HG03432 (cell line): ENCODE results near the gene RABL2A.
A peak's percentile ranks its signal among the peaks of the same experiment; 100 is the strongest.
"Not testable (repeated sequence)": the region's sequence is repeated elsewhere in the genome, so short reads cannot be mapped to it uniquely, and the experiment has no call there.

ENCODE experiments used
- ATAC-seq: cut with Tn5 transposase; IDR thresholded peaks from one replicate; pipeline ENCODE4 v1.9.1; 2021; ENCODE audit warnings: mild to moderate bottlenecking, moderate library complexity; ENCODE audit not compliant: unreplicated experiment

Gene RABL2A

GRCh38 chr2:113606036-113606435 lies 21.0 kb upstream of the RABL2A start:
- not testable (repeated sequence) for ATAC-seq

GRCh38 chr2:113609822-113610221 lies 17.2 kb upstream of the RABL2A start:
- ATAC-seq: not testable (repeated sequence)

GRCh38 chr2:113621002-113621401 lies 6.1 kb upstream of the RABL2A start:
- not testable (repeated sequence) for ATAC-seq

DNA sequence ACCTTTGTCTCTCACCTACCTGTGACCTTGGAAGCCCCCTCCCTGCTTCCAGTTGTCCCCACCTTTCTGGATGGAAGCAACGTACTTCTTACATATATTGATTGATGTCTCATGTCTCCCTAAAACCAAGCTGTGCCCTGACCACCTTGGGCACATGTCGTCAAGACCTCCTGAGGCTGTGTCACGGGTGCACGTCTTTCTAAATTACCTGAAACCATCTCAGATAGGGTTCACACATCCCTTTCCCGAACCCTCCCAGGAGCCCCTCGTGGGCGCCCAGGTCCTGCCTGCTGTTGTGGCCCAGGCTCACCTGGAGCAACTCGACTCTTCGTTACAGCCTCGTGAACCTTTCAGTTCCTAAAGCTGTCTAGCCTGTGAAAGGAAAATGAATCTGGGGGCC lies 1.2 kb upstream of the RABL2A start:
- not testable (repeated sequence) for ATAC-seq

- ATAC-seq: not testable (repeated sequence)
Measured at GRCh38 chr2:113632849-113633345, 5.8 kb downstream of the RABL2A start.

DNA sequence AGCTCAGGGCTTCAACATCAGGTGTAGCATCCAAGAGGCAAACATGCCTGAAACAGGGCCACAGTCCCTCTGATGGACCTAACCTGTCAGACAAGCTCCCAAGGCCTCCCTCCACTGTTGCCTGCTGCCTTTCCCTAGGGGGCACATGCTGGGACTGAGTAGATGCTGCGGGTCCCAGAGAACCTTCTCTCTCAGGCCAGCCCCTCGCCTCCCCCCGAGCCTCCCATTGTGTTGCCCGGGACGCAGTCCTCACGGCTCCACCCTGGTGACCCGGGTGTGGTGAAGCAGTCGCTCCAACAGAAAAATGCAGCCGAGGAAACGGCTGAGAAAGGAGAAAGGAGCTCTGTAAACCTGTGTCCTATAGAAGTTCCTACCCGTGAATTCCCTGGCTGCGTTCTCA lies 8.3 kb downstream of the RABL2A start:
- not testable (repeated sequence) for ATAC-seq

DNA sequence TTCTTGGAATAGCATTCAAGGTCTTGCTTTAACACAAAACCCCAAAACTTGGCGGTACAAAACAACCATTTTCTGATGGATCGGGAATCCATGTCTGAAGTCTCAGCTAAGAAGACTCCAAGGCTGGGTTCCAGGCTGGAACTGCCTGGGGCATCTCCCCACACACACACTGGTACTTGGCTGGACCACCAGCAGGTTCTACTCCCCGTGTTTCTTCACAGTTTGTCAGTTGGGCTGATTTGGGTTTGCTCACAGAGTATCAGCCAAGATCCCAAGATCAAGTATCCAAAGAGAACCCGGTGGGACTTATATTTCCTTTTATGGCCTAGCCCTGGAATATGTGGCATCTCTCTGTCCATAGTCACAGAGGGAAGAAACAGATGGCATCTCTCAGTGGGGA lies 9.2 kb downstream of the RABL2A start:
- not testable (repeated sequence) for ATAC-seq

DNA sequence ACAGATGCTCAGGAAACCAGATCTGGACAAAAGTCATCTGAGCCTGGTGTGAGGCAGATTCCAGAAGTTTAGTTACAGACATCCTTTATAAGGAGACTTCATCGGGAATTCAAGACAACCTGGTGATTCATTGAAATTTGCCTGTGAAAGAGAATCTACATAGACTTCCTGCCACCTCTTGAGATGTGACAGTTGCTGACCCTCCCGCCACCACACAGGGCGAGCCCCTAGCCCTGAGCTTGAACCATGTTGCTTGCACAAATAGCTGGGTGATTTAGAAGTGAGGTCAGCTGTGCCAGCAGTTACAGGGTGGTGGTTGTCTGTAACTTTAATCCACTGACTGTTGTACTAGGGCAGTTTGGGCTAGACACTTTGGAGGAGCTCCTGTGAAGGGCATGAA lies 11.0 kb downstream of the RABL2A start:
- not testable (repeated sequence) for ATAC-seq

DNA sequence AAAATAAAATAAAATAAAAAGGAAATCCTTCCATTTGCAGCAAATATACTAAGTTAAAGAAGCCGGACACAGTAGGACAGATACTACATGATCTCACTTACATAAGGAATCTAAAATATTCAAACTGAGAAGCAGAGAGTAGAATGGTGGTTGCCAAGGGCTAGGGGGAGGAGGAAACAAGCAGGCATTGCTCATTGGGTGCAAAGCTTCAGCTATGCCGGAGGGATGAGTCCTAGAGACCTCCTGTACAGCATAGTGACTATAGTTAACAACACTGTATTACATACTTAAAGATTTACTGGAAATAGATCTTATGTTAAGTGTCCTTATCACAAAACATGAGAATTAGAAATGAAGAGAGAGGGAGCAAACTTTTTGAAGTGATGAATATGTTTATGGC lies 19.2 kb downstream of the RABL2A start:
- ATAC-seq: not testable (repeated sequence)

DNA sequence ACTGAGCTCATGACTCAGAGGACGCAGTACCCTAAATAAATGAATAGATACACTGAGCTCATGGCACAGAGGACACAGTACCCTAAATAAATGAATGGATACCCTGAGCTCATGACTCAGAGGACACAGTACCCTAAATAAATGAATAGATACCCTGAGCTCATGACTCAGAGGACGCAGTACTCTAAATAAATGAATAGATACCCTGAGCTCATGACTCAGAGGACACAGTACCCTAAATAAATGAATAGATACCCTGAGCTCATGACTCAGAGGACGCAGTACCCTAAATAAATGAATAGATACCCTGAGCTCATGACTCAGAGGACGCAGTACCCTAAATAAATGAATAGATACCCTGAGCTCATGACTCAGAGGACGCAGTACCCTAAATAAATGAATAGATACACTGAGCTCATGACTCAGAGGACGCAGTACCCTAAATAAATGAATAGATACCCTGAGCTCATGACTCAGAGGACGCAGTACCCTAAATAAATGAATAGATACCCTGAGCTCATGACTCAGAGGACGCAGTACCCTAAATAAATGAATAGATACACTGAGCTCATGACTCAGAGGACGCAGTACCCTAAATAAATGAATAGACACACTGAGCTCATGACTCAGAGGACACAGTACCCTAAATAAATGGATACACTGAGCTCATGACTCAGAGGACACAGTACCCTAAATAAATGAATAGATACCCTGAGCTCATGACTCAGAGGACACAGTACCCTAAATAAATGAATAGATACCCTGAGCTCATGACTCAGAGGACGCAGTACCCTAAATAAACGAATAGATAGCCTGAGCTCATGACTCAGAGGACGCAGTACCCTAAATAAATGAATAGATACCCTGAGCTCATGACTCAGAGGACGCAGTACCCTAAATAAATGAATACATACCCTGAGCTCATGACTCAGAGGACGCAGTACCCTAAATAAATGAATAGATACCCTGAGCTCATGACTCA lies 24.1 kb downstream of the RABL2A start:
- ATAC-seq: not testable (repeated sequence)

DNA sequence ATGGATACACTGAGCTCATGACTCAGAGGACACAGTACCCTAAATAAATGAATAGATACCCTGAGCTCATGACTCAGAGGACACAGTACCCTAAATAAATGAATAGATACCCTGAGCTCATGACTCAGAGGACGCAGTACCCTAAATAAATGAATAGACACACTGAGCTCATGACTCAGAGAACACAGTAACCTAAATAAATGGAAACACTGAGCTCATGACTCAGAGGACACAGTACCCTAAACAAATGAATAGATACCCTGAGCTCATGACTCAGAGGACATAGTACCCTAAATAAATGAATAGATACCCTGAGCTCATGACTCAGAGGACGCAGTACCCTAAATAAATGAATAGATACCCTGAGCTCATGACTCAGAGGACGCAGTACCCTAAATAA lies 25.5 kb downstream of the RABL2A start:
- ATAC-seq: not testable (repeated sequence)

DNA sequence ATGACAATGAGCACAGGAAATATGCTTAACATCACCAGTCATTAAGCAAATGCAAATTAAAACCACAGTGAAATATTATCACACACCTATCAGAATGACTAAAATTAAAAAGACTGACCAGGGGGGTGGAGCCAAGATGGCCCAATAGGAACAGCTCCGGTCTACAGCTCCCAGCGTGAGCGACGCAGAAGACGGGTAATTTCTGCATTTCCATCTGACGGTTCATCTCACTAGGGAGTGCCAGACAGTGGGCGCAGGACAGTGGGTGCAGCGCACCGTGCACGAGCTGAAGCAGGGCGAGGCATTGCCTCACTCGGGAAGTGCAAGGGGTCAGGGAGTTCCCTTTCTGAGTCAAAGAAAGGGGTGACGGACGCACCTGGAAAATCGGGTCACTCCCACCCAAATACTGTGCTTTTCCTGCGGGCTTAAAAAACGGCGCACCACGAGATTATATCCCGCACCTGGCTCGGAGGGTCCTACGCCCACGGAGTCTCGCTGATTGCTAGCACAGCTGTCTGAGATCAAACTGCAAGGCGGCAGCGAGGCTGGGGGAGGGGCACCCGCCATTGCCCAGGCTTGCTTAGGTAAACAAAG lies 29.1 kb downstream of the RABL2A start:
- peak; percentile 58 for ATAC-seq

GRCh38 chr2:113657735-113658134 lies 30.7 kb downstream of the RABL2A start:
- ATAC-seq: not testable (repeated sequence)

GRCh38 chr2:113663285-113664060 lies 36.4 kb downstream of the RABL2A start:
- ATAC-seq: not testable (repeated sequence)

DNA sequence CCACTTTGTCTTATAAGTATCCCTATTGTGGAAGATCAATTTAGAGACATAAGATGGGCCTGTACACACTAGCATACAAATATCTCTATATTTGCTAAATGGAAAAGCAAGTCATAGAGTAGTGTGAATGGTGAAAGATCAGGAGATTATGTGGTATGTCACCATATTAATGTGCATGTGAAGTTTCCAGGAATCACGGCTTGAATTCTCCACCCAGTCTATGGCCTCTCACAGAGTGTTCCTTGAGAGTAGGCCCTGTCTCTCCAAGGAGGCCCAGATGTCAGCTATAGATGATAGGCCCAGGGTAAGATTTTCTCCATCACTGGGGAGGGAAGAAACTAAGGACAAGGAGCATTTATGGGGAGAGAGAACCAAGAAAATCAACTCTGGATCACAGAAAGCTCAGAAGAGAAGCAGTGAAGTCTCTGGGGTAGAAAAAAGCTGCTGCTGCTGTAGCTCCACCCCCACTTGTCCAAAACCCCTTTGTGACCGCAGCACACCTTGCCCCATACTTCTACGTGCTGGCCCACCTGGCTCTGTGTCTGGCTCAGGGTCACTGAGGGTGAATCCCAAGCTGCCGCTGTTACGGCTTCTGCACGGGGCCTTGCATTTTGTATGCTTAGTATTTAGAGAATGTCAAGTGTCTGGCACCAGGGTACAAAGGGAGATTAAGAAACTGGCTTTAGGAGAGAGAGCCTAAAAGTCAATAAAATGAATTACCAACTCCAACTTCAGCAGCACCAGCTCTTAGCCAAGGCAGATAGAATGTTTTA lies 37.9 kb downstream of the RABL2A start:
- ATAC-seq: not testable (repeated sequence)

GRCh38 chr2:113669013-113669412 lies 41.9 kb downstream of the RABL2A start:
- ATAC-seq: not testable (repeated sequence)

GRCh38 chr2:113672326-113672932 lies 45.4 kb downstream of the RABL2A start:
- no peak for ATAC-seq

DNA sequence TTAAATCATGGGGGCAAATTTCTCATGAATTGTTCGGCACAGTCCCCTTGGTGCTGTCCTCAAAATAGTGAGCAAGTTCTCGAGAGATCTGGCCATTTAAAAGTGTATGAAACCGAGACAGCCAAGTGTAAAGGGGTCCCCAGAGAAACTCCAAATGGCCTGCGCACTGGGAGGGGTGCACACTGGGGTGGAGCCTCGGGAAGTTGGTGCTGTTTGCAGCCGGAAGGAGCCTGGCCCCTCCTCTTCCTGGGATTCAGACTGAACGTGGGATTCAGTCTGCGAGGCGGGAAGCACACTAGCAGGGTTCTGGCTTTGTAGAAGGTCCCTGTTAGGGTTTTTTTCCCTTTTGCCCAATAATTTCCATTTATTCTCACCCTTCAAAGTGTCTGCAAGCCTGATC lies 48.8 kb downstream of the RABL2A start:
- no peak for ATAC-seq

- ATAC-seq: no peak
Measured at GRCh38 chr2:113676623-113677266, 49.7 kb downstream of the RABL2A start.
